HG02970 (cell line): ENCODE results near the gene ZNF423.

Experiments
- ATAC-seq: cut with Tn5 transposase; IDR thresholded peaks from one replicate; pipeline ENCODE4 v1.9.1; 2021; ENCODE audit warnings: mild to moderate bottlenecking, moderate library complexity, moderate number of reproducible peaks; ENCODE audit not compliant: unreplicated experiment, low FRiP score

Gene ZNF423

GRCh38 chr16:49459953-49460735, 395.8 kb downstream of the ZNF423 start:
- no peak for ATAC-seq

- ATAC-seq = no peak
Observed at GRCh38 chr16:49458656-49459445, 397.1 kb downstream of the ZNF423 start.

- no peak for ATAC-seq
Observed at GRCh38 chr16:49458243-49458642, 397.7 kb downstream of the ZNF423 start.

GRCh38 chr16:49457196-49457595, 398.7 kb downstream of the ZNF423 start:
- no peak for ATAC-seq

GRCh38 chr16:49456763-49457162, 399.1 kb downstream of the ZNF423 start:
- no peak for ATAC-seq

- no peak for ATAC-seq
Observed at GRCh38 chr16:49455991-49456745, 399.7 kb downstream of the ZNF423 start.

GRCh38 chr16:49455181-49455990, 400.5 kb downstream of the ZNF423 start:
- ATAC-seq = no peak

- ATAC-seq = no peak
Observed at GRCh38 chr16:49454426-49455180, 401.3 kb downstream of the ZNF423 start.

- ATAC-seq = no peak
Observed at GRCh38 chr16:49453983-49454382, 401.9 kb downstream of the ZNF423 start.

GRCh38 chr16:49453021-49453420, 402.9 kb downstream of the ZNF423 start:
- no peak for ATAC-seq

- ATAC-seq = no peak
Observed at GRCh38 chr16:49452578-49452977, 403.3 kb downstream of the ZNF423 start.

- ATAC-seq = no peak
Observed at GRCh38 chr16:49452108-49452507, 403.8 kb downstream of the ZNF423 start.

GRCh38 chr16:49446805-49447204, 409.1 kb downstream of the ZNF423 start:
- no peak for ATAC-seq

- ATAC-seq = no peak
Observed at GRCh38 chr16:49443576-49443975, 412.3 kb downstream of the ZNF423 start.

- ATAC-seq = no peak
Observed at GRCh38 chr16:49442805-49443204, 413.1 kb downstream of the ZNF423 start.

GRCh38 chr16:49441366-49441780, 414.5 kb downstream of the ZNF423 start:
- ATAC-seq = peak; percentile 73

- ATAC-seq = no peak
Observed at GRCh38 chr16:49440156-49441065, 415.5 kb downstream of the ZNF423 start.

GRCh38 chr16:49439676-49440075, 416.2 kb downstream of the ZNF423 start:
- no peak for ATAC-seq
